H1 (cell line): ENCODE measurements around the gene RCL1. TPM values are rescaled to one million over a fixed set of nuclear protein-coding genes. Genes with fewer than 3 reads are reported as not detected.

ENCODE experiments used
- CTCF ChIA-PET: fragments of 300-600 bp; sonication (Branson Sonifier 250); formaldehyde crosslinking; loops from one replicate; lab custom pipeline; 2021; ENCODE audit not compliant: partially characterized antibody; lab: Charles Lee
- POLR2A ChIA-PET: fragments of 300-600 bp; sonication (Branson Sonifier 250); formaldehyde crosslinking; loops from one replicate; lab custom pipeline; 2021; ENCODE audit warnings: inconsistent platforms; ENCODE audit not compliant: partially characterized antibody; lab: Charles Lee
- DNase-seq, 2 experiments: peaks; one replicate each; pipeline versions ENCODE4 v3.0.0 to v3.0.0-alpha.2; 2010 to 2022; ENCODE audit warnings: low spot score in 2 of 2, low read depth in 1 of 2, mixed read lengths in 1 of 2
- FAIRE-seq: peaks from 2 replicates; lab custom pipeline; 2011; peaks lifted over from hg19 to GRCh38; lab: Jason Lieb, UNC
- H2AFZ ChIP-seq: 2 replicates; pipeline ENCODE4 v1.8.1; 2012; ENCODE audit warnings: low read length, inconsistent platforms
- H2AK5ac ChIP-seq: 2 replicates; pipeline ENCODE4 v1.6.1; 2013; ENCODE audit warnings: low read depth, low read length
- H2BK120ac ChIP-seq: replicated peaks from 2 replicates; pipeline ENCODE3; 2013; ENCODE audit warnings: low read depth, low read length, inconsistent platforms
- H2BK12ac ChIP-seq: 2 replicates; pipeline ENCODE4 v1.6.1; 2013; ENCODE audit warnings: low read depth, low read length
- H2BK15ac ChIP-seq: 2 replicates; pipeline ENCODE4 v1.6.1; 2013; ENCODE audit warnings: low read length
- H2BK20ac ChIP-seq: 2 replicates; pipeline ENCODE4 v1.6.1; 2013; ENCODE audit warnings: low read length
- H2BK5ac ChIP-seq: 2 replicates; pipeline ENCODE4 v1.6.1; 2013; ENCODE audit warnings: low read depth, low read length
- H3K14ac ChIP-seq: 2 replicates; pipeline ENCODE4 v1.6.1; 2013; ENCODE audit warnings: inconsistent platforms; ENCODE audit not compliant: insufficient read length
- H3K18ac ChIP-seq: 2 replicates; pipeline ENCODE4 v1.6.1; 2013; ENCODE audit warnings: low read length; ENCODE audit errors: extremely low read depth
- H3K23ac ChIP-seq: 2 replicates; pipeline ENCODE4 v1.6.1; 2013; ENCODE audit warnings: inconsistent platforms; ENCODE audit not compliant: insufficient read length
- H3K23me2 ChIP-seq: 2 replicates; pipeline ENCODE4 v1.6.1; 2013; ENCODE audit warnings: low read depth, low read length
- H3K27ac ChIP-seq: 2 replicates; pipeline ENCODE4 v1.6.1; 2011; ENCODE audit warnings: low read depth, low read length, inconsistent platforms
- H3K27me3 ChIP-seq, 4 experiments: replicated peaks in 1 of 4; 1 replicate in 1 of 4; 2 replicates in 3 of 4; pipeline versions ENCODE4 v1.6.1 to v1.8.1; 2011 to 2013; ENCODE audit warnings: low read length in 3 of 4, mild to moderate bottlenecking in 3 of 4, inconsistent platforms in 2 of 4, mixed read lengths in 2 of 4, moderate library complexity in 1 of 4; ENCODE audit not compliant: control insufficient read depth in 3 of 4, insufficient read depth in 3 of 4; ENCODE audit errors: extremely low read depth in 1 of 4
- H3K36me3 ChIP-seq, 4 experiments: 2 replicates each; pipeline versions ENCODE4 v1.6.1 to v1.8.1; 2011 to 2013; ENCODE audit warnings: mild to moderate bottlenecking in 4 of 4, low read length in 3 of 4, moderate library complexity in 2 of 4, control low read depth in 1 of 4, inconsistent platforms in 1 of 4; ENCODE audit not compliant: insufficient read depth in 4 of 4, control insufficient read depth in 2 of 4
- H3K4ac ChIP-seq: replicated peaks from 2 replicates; pipeline ENCODE3; 2013; ENCODE audit warnings: low read length, low read depth, mixed read lengths, inconsistent platforms; ENCODE audit not compliant: insufficient read length
- H3K4me1 ChIP-seq, 4 experiments: replicated peaks in 1 of 4; 1 replicate in 1 of 4; 2 replicates in 3 of 4; pipeline versions ENCODE4 v1.6.1 to v1.8.1; 2011 to 2013; ENCODE audit warnings: low read length in 3 of 4, inconsistent platforms in 2 of 4, mixed read lengths in 1 of 4; ENCODE audit not compliant: insufficient read depth in 4 of 4, control insufficient read depth in 3 of 4
- H3K4me2 ChIP-seq, 2 experiments: 2 replicates each; pipeline versions ENCODE4 v1.6.1 to v1.8.1; 2011 to 2013; ENCODE audit warnings: low read depth in 2 of 2, low read length in 2 of 2, control low read depth in 1 of 2, inconsistent platforms in 1 of 2, mild to moderate bottlenecking in 1 of 2; ENCODE audit not compliant: insufficient read depth in 1 of 2
- H3K4me3 ChIP-seq, 4 experiments: fragments of 200-600, 300-600 bp in 1 of 4; sonication (generic), shearing (Covaris generic), sonication (Bioruptor Twin) in 1 of 4; 2 replicates each; pipeline versions ENCODE4 v1.5.1 to v1.8.1; 2011 to 2016; ENCODE audit warnings: low read length in 4 of 4, low read depth in 3 of 4, control low read depth in 2 of 4, inconsistent platforms in 2 of 4, mild to moderate bottlenecking in 2 of 4, mixed read lengths in 1 of 4, moderate library complexity in 1 of 4; ENCODE audit not compliant: insufficient read depth in 2 of 4; ENCODE audit errors: extremely low read depth in 1 of 4
- H3K56ac ChIP-seq: replicated peaks from 2 replicates; pipeline ENCODE3; 2013; ENCODE audit warnings: low read depth, mild to moderate bottlenecking, mixed read lengths, low read length, inconsistent platforms; ENCODE audit not compliant: insufficient read length
- H3K79me1 ChIP-seq: 2 replicates; pipeline ENCODE4 v1.6.1; 2013; ENCODE audit warnings: low read depth, low read length, control low read depth
- H3K79me2 ChIP-seq, 2 experiments: 2 replicates each; pipeline versions ENCODE4 v1.6.1 to v1.8.1; 2012 to 2013; ENCODE audit warnings: low read length in 2 of 2, mild to moderate bottlenecking in 2 of 2, inconsistent platforms in 1 of 2; ENCODE audit not compliant: insufficient read depth in 2 of 2, control insufficient read depth in 1 of 2
- H3K9ac ChIP-seq, 4 experiments: replicated peaks in 1 of 4; 1 replicate in 1 of 4; 2 replicates in 3 of 4; pipeline versions ENCODE4 v1.6.1 to v1.8.1; 2011 to 2013; ENCODE audit warnings: low read depth in 3 of 4, low read length in 3 of 4, control low read depth in 2 of 4, mild to moderate bottlenecking in 2 of 4, moderate library complexity in 2 of 4, inconsistent platforms in 1 of 4; ENCODE audit errors: extremely low read depth in 1 of 4
- H3K9me3 ChIP-seq, 2 experiments: 2 replicates each; pipeline versions ENCODE4 v1.6.1 to v1.8.1; 2012 to 2013; ENCODE audit warnings: mild to moderate bottlenecking in 2 of 2, moderate library complexity in 2 of 2, control low read depth in 1 of 2, inconsistent platforms in 1 of 2, low read depth in 1 of 2, low read length in 1 of 2, mixed read lengths in 1 of 2; ENCODE audit not compliant: insufficient read depth in 2 of 2
- H4K20me1 ChIP-seq, 2 experiments: replicated peaks in 1 of 2; 2 replicates each; pipeline versions ENCODE3 to v1.8.1; 2011 to 2013; ENCODE audit warnings: inconsistent platforms in 2 of 2, low read length in 2 of 2, mild to moderate bottlenecking in 1 of 2; ENCODE audit not compliant: insufficient read depth in 2 of 2, control insufficient read depth in 1 of 2
- H4K5ac ChIP-seq: 2 replicates; pipeline ENCODE4 v1.6.1; 2013; ENCODE audit warnings: low read length, low read depth, mixed read lengths, inconsistent platforms; ENCODE audit not compliant: insufficient read length
- H4K8ac ChIP-seq: 2 replicates; pipeline ENCODE4 v1.8.0; 2013; ENCODE audit warnings: mild to moderate bottlenecking, moderate library complexity, low read length, inconsistent platforms; ENCODE audit not compliant: insufficient read depth; ENCODE audit errors: extremely low read depth
- H4K91ac ChIP-seq: replicated peaks from 2 replicates; pipeline ENCODE3; 2013; ENCODE audit warnings: low read length, mixed read lengths, inconsistent platforms; ENCODE audit not compliant: insufficient read length
- SIX5 ChIP-seq: IDR thresholded peaks from 2 replicates; pipeline ENCODE4 v1.6.1; 2011; ENCODE audit warnings: mild to moderate bottlenecking, low read depth, low read length
- WGBS, 2 experiments: shearing (Covaris generic) in 1 of 2; methylation state at CpG; one replicate each; pipeline versions ENCODE4 v1.1.6 to v1.1.7; 2013 to 2015; ENCODE audit warnings: low lambda C conversion rate in 2 of 2, mixed read lengths in 2 of 2, inconsistent platforms in 1 of 2, low coverage in 1 of 2, missing lambda C conversion rate in 1 of 2; ENCODE audit not compliant: insufficient replicate concordance in 2 of 2, insufficient coverage in 1 of 2, insufficient read length in 1 of 2; ENCODE audit errors: extremely low coverage in 1 of 2, missing lambda C conversion rate in 1 of 2; 5-methylcytosine and 5-hydroxymethylcytosine counted together
- polyA plus RNA-seq, 7 experiments: library from polyadenylated mRNA; depleted of rRNA in 3 of 7; stranded (reverse) in 5 of 7; unstranded in 2 of 7; fragments of >200 nt in 5 of 7; fragments of 200-250 nt in 2 of 7; gene quantifications; 1 replicate in 5 of 7; 2 replicates in 1 of 7; 4 replicates in 1 of 7; pipeline versions ENCODE4 v1.2.1 to v1.2.3, GENCODE V29; 2011 to 2013; ENCODE audit warnings: missing spikeins in 2 of 7, mixed read lengths in 2 of 7
- total RNA-seq: library from RNA; stranded (reverse); fragmentation: NEBNext Ultra II Directional; extraction: Animal tissue kit (Norgen Biotek cat#: 25700); gene quantifications from 2 replicates; pipeline ENCODE4 v1.2.1, GENCODE V29; 2021

RCL1 gene
- total and polyA plus RNA-seq, 2 of the 8 experiments (the other 6 are each of a cell fraction or from before 2014, with no cell fraction given), result 21.0 to 29.5 TPM

GRCh38 chr9:4786599-4786998 is 6.1 kb upstream of the RCL1 start:
- Histone ChIP-seq H2BK15ac (no peak overlapping the region), H3K23me2 (no peaks in the 10 kb centered on the region), H2BK5ac (no peak overlapping the region), H4K5ac (no peak overlapping the region), H3K18ac (no peak overlapping the region), H3K9me3 (no peaks in the 10 kb centered on the region), H2BK120ac (no peak overlapping the region), H3K56ac (no peak overlapping the region), H3K4me2 (no peak overlapping the region), H3K79me2 (no peaks in the 10 kb centered on the region), H3K23ac (no peak overlapping the region), H4K8ac (no peak overlapping the region), H4K20me1 (no peaks in the 10 kb centered on the region), H3K9ac (no peak overlapping the region), H3K27me3 (no peaks in the 10 kb centered on the region; a peak in 2 of 7 replicates), H3K14ac (no peak overlapping the region), H2AFZ (no peak overlapping the region), H3K27ac (no peak overlapping the region), H2BK20ac (no peak overlapping the region), H3K4ac (no peak overlapping the region), H3K4me1 (no peaks in the 10 kb centered on the region), H2AK5ac (no peak overlapping the region), H3K4me3 (no peak overlapping the region), H2BK12ac (no peak overlapping the region), H4K91ac (no peak overlapping the region), H3K36me3 (no peaks in the 10 kb centered on the region), H3K79me1 (no peaks in the 10 kb centered on the region)
- ChIA-PET POLR2A (interaction anchor here (0.5 kb wide), 1 partner anchor 8 kb away, joined by 3 read pairs; no protein-coding TSS in a partner anchor), CTCF (interaction anchor here (0.6 to 3.2 kb wide), 4 partner anchors 18 to 83 kb away, joined by 3 to 10 read pairs (median 4); no protein-coding TSS in a partner anchor)
- FAIRE-seq (no peak), DNase-seq (no peak)
- 94% methylated on average over 4 of the region's 4 CpGs; no CpG with 5 or more reads in 1 of the 2 experiments for WGBS, 2 experiments
- TF ChIP-seq SIX5, result no peak
